ENCODE data around the gene ARHGEF4.

The ARHGEF4 gene

GRCh38 chr2:130920415-130921163 lies 83.9 kb downstream of the ARHGEF4 start:
- no peak for DNase-seq

- DNase-seq = no peak
Observed at GRCh38 chr2:130921164-130921476, 84.4 kb downstream of the ARHGEF4 start.

- no peak for DNase-seq
Observed at GRCh38 chr2:130922417-130922816, 85.7 kb downstream of the ARHGEF4 start.

- DNase-seq = no peak
Observed at GRCh38 chr2:130928385-130928784, 91.7 kb downstream of the ARHGEF4 start.

- DNase-seq = no peak
Observed at GRCh38 chr2:130930740-130931659, 94.3 kb downstream of the ARHGEF4 start.

GRCh38 chr2:130933501-130933900 lies 96.8 kb downstream of the ARHGEF4 start:
- DNase-seq = no peak

- DNase-seq = no peak
Observed at GRCh38 chr2:130936451-130936850, 99.7 kb downstream of the ARHGEF4 start.

- DNase-seq = no peak
Observed at GRCh38 chr2:130947967-130948366, 111.3 kb downstream of the ARHGEF4 start.

- no peak for DNase-seq
Observed at GRCh38 chr2:130949954-130950353, 113.2 kb downstream of the ARHGEF4 start.

- no peak for DNase-seq
Observed at GRCh38 chr2:130951018-130951417, 114.3 kb downstream of the ARHGEF4 start.

- DNase-seq = no peak
Observed at GRCh38 chr2:130954873-130955272, 118.2 kb downstream of the ARHGEF4 start.

GRCh38 chr2:130957915-130958314 lies 121.2 kb downstream of the ARHGEF4 start:
- no peak for DNase-seq

- DNase-seq = no peak
Observed at GRCh38 chr2:130963196-130963848, 126.6 kb downstream of the ARHGEF4 start.

GRCh38 chr2:130963849-130964793 lies 127.4 kb downstream of the ARHGEF4 start:
- no peak for DNase-seq

GRCh38 chr2:130964931-130965330 lies 128.2 kb downstream of the ARHGEF4 start:
- no peak for DNase-seq

GRCh38 chr2:130966149-130966774 lies 129.5 kb downstream of the ARHGEF4 start:
- DNase-seq = no peak

- no peak for DNase-seq
Observed at GRCh38 chr2:130966775-130967490, 130.2 kb downstream of the ARHGEF4 start.

GRCh38 chr2:130972410-130972809 lies 135.7 kb downstream of the ARHGEF4 start:
- DNase-seq = no peak

- no peak for DNase-seq
Observed at GRCh38 chr2:130975729-130976128, 139.0 kb downstream of the ARHGEF4 start.

- no peak for DNase-seq
Observed at GRCh38 chr2:130976591-130977237, 140.0 kb downstream of the ARHGEF4 start.

All from activated gamma-delta T cell (primary cell).